Measurements from ENCODE around the gene HOGA1. TPM values are rescaled to one million over a fixed set of nuclear protein-coding genes. Genes with fewer than 3 reads are reported as not detected.
A peak's percentile ranks its signal among the peaks of the same experiment; 100 is the strongest.

Gene HOGA1
- total and polyA plus RNA-seq, 2 of the 13 experiments (the other 11 are each of a cell fraction or from before 2014, with no cell fraction given): 7.6 to 19.5 TPM

- TF ChIP-seq, protein P1, sequence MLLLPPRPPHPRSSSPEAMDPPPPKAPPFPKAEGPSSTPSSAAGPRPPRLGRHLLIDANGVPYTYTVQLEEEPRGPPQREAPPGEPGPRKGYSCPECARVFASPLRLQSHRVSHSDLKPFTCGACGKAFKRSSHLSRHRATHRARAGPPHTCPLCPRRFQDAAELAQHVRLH (CRISPR knock-in tag; IDR thresholded peaks at IDR 0.05; ENCODE audit: borderline replicate concordance, low read depth): 0 out of 2 replicates have a peak, but pooled peaks have one; percentile 31
- TF ChIP-seq TSC22D2 (CRISPR knock-in tag; IDR thresholded peaks at IDR 0.05; ENCODE audit: borderline replicate concordance): peak; percentile 30; the same call in 1 of the 2 replicates
- TF ChIP-seq RAD51 (IDR thresholded peaks at IDR 0.05; ENCODE audit: borderline replicate concordance): peak; percentile 42; the same call in 1 of the 2 replicates
- TF ChIP-seq ZMYM4 (CRISPR knock-in tag; IDR thresholded peaks at IDR 0.05): no peak
- TF ChIP-seq IRX3 (CRISPR knock-in tag; IDR thresholded peaks at IDR 0.05; ENCODE audit: borderline replicate concordance, low read depth): peak; percentile 68; the same call in 1 of the 2 replicates
- TF ChIP-seq GLI4 (CRISPR knock-in tag; IDR thresholded peaks at IDR 0.05; ENCODE audit: borderline replicate concordance): no peak
- TF ChIP-seq ZNF609 (CRISPR knock-in tag; IDR thresholded peaks at IDR 0.05; ENCODE audit: borderline replicate concordance): no peak
- no peak for TF ChIP-seq ZBTB1 (CRISPR knock-in tag; IDR thresholded peaks at IDR 0.05; ENCODE audit: borderline replicate concordance)
- no peak for TF ChIP-seq ATF7 (IDR thresholded peaks at IDR 0.05)
- no peak for TF ChIP-seq ATF7 (CRISPR knock-in tag; IDR thresholded peaks at IDR 0.05)
- TF ChIP-seq SATB2 (CRISPR knock-in tag; IDR thresholded peaks at IDR 0.05): 0 out of 2 replicates have a peak, but pooled peaks have one; percentile 60
- 0 out of 2 replicates have a peak, but pooled peaks have one; percentile 60 for TF ChIP-seq NKX3-1 (CRISPR knock-in tag; IDR thresholded peaks at IDR 0.05)
- TF ChIP-seq, protein P2, sequence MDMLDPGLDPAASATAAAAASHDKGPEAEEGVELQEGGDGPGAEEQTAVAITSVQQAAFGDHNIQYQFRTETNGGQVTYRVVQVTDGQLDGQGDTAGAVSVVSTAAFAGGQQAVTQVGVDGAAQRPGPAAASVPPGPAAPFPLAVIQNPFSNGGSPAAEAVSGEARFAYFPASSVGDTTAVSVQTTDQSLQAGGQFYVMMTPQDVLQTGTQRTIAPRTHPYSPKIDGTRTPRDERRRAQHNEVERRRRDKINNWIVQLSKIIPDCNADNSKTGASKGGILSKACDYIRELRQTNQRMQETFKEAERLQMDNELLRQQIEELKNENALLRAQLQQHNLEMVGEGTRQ (IDR thresholded peaks at IDR 0.05; ENCODE audit: low read depth, low read length): peak; percentile 79
- TF ChIP-seq, protein P2 (CRISPR knock-in tag; IDR thresholded peaks at IDR 0.05; ENCODE audit: borderline replicate concordance): peak; percentile 85; the same call in 1 of the 2 replicates
- TF ChIP-seq ZNF724P (CRISPR knock-in tag; IDR thresholded peaks at IDR 0.05; ENCODE audit: borderline replicate concordance): 0 out of 2 replicates have a peak, but pooled peaks have one; percentile 57
- TF ChIP-seq ISX (CRISPR knock-in tag; conservative IDR thresholded peaks at IDR 0.05): 0 out of 2 replicates have a peak, but pooled peaks have one; percentile 36
- TF ChIP-seq ARNTL (CRISPR knock-in tag; IDR thresholded peaks at IDR 0.05): peak; percentile 59; the same call in 1 of the 2 replicates
- 0 out of 2 replicates have a peak, but pooled peaks have one; percentile 27 for TF ChIP-seq RNF2 (conservative IDR thresholded peaks at IDR 0.05; ENCODE audit: low read depth)
- no peak for TF ChIP-seq ASH2L (IDR thresholded peaks at IDR 0.05; ENCODE audit: insufficient read length, low read depth, low read length)
- TF ChIP-seq, protein P3, sequence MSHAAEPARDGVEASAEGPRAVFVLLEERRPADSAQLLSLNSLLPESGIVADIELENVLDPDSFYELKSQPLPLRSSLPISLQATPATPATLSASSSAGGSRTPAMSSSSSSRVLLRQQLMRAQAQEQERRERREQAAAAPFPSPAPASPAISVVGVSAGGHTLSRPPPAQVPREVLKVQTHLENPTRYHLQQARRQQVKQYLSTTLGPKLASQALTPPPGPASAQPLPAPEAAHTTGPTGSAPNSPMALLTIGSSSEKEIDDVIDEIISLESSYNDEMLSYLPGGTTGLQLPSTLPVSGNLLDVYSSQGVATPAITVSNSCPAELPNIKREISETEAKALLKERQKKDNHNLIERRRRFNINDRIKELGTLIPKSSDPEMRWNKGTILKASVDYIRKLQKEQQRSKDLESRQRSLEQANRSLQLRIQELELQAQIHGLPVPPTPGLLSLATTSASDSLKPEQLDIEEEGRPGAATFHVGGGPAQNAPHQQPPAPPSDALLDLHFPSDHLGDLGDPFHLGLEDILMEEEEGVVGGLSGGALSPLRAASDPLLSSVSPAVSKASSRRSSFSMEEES (CRISPR knock-in tag; IDR thresholded peaks at IDR 0.05): peak; percentile 61; the same call in 1 of the 2 replicates
- TF ChIP-seq ZFP90 (CRISPR knock-in tag; IDR thresholded peaks at IDR 0.05; ENCODE audit: borderline replicate concordance): 0 out of 2 replicates have a peak, but pooled peaks have one; percentile 25
Measured at GRCh38 chr10:97584798-97585438, 729 bp downstream of the HOGA1 start (continued).

Measured in HepG2 (cell line).